SK-N-SH (cell line): ENCODE measurements around the gene NBEAL1.
"Not testable (repeated sequence)": the region's sequence is repeated elsewhere in the genome, so short reads cannot be mapped to it uniquely, and the experiment has no call there.

Source experiments
- CTCF ChIP-seq: fragments of 200-600 bp; sonication (generic); IDR thresholded peaks from 2 replicates; pipeline ENCODE4 v1.6.1; 2017; ENCODE audit warnings: antibody characterized with exemption, mild to moderate bottlenecking, moderate library complexity
- GABPA ChIP-seq: IDR thresholded peaks from 2 replicates; pipeline ENCODE4 v1.4.0; 2012; ENCODE audit warnings: low read depth, mild to moderate bottlenecking
- JUND ChIP-seq: IDR thresholded peaks from 2 replicates; pipeline ENCODE4 v1.4.0; 2012
- POLR2AphosphoS5 ChIP-seq: IDR thresholded peaks from 2 replicates; pipeline ENCODE4 v1.6.1; 2012; ENCODE audit warnings: low read depth, low read length
- REST ChIP-seq: IDR thresholded peaks from 2 replicates; pipeline ENCODE4 v1.6.1; 2012; ENCODE audit warnings: mild to moderate bottlenecking, low read depth, low read length, moderate library complexity
- RFX5 ChIP-seq: IDR thresholded peaks from 2 replicates; pipeline ENCODE4 v1.6.1; 2012; ENCODE audit warnings: mild to moderate bottlenecking, improper control_type of control experiment, low read length
- TCF12 ChIP-seq: IDR thresholded peaks from 2 replicates; pipeline ENCODE4 v1.4.0; 2012
- TEAD4 ChIP-seq: IDR thresholded peaks from 2 replicates; pipeline ENCODE4 v1.4.0; 2012; ENCODE audit warnings: mild to moderate bottlenecking, borderline replicate concordance; ENCODE audit not compliant: insufficient read depth

DNA sequence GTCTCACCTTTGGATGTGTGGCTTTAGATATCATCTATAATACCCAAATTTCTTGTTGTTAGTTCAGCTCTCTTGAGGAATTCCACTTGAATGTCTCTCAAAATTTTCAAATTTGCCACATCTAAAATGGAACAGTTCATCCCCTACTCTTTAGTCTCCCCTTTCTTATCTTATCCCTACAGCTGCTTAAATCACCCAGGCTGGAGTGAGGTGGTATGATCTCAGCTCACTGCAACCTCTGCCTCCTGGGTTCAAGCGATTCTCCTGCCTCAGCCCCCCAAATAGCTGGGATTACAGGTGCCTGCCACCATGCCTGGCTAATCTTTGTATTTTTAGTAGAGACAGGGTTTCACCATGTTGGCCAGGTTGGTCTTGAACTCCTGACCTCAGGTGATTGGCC is 71.7 kb downstream of the NBEAL1 start:
- TF ChIP-seq JUND, CTCF, REST, TCF12, RFX5, GABPA, POLR2AphosphoS5, TEAD4: not testable (repeated sequence)
